Upper lobe of right lung (tissue), 1 donor: ENCODE data around the gene ETV6. TPM values are rescaled to one million over a fixed set of nuclear protein-coding genes. Genes with fewer than 3 reads are reported as not detected.

ENCODE experiments used
- ATAC-seq: fragments of 200-7000 bp; cut with Tn5 transposase; one replicate; pipeline ENCODE4 v1.9.1; 2020; ENCODE audit warnings: mild to moderate bottlenecking, moderate library complexity
- DNase-seq: peaks from one replicate; pipeline ENCODE4 v3.0.0-alpha.2; 2020
- H3K27ac ChIP-seq: fragments of 200-600 bp; one replicate; pipeline ENCODE4 v1.8.0; 2022
- H3K27me3 ChIP-seq: fragments of 200-600 bp; one replicate; pipeline ENCODE4 v1.8.0; 2022; ENCODE audit warnings: mild to moderate bottlenecking
- H3K36me3 ChIP-seq: fragments of 200-600 bp; one replicate; pipeline ENCODE4 v1.8.0; 2022
- H3K4me1 ChIP-seq: fragments of 200-600 bp; one replicate; pipeline ENCODE4 v1.8.0; 2022
- H3K4me3 ChIP-seq: fragments of 200-600 bp; one replicate; pipeline ENCODE4 v1.8.0; 2022; ENCODE audit warnings: mild to moderate bottlenecking
- H3K9me3 ChIP-seq: fragments of 200-600 bp; one replicate; pipeline ENCODE4 v1.8.0; 2022
- intact Hi-C: fragments of 100-400 bp; cut with DNase I; formaldehyde crosslinking; loops from one replicate; pipeline ENCODE4 v1.11.0; 2022
- total RNA-seq: library from RNA; stranded (reverse); fragmentation: NEBNext Ultra II Directional; extraction: Animal tissue kit (Norgen Biotek cat#: 25700); gene quantifications from one replicate; pipeline ENCODE4 v1.2.1, GENCODE V29; 2021
- TF ChIP-seq, protein P1 (sequence below): fragments of 200-600 bp; IDR thresholded peaks from one replicate; pipeline ENCODE4 v1.8.0; 2022; ENCODE audit warnings: antibody characterized with exemption
- donor health status: DM: no; HTN: yes; CAD: no; lungs with severe emphysema.

Gene ETV6
- total RNA-seq, 1 donor from 2014 or later = 45.0 TPM

- Histone ChIP-seq H3K27ac (no peak overlapping the region), H3K4me1 (peaks cover 19% of the 10 kb centered on the region), H3K4me3 (no peak overlapping the region), H3K9me3 (no peaks in the 10 kb centered on the region), H3K27me3 (no peaks in the 10 kb centered on the region), H3K36me3 (peaks cover 17% of the 10 kb centered on the region)
- DNase-seq (no peak), ATAC-seq (no peak)
- TF ChIP-seq, protein P1, sequence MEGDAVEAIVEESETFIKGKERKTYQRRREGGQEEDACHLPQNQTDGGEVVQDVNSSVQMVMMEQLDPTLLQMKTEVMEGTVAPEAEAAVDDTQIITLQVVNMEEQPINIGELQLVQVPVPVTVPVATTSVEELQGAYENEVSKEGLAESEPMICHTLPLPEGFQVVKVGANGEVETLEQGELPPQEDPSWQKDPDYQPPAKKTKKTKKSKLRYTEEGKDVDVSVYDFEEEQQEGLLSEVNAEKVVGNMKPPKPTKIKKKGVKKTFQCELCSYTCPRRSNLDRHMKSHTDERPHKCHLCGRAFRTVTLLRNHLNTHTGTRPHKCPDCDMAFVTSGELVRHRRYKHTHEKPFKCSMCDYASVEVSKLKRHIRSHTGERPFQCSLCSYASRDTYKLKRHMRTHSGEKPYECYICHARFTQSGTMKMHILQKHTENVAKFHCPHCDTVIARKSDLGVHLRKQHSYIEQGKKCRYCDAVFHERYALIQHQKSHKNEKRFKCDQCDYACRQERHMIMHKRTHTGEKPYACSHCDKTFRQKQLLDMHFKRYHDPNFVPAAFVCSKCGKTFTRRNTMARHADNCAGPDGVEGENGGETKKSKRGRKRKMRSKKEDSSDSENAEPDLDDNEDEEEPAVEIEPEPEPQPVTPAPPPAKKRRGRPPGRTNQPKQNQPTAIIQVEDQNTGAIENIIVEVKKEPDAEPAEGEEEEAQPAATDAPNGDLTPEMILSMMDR = no peak
- intact Hi-C loops = no loop called here
These were observed 106.5 kb downstream of the ETV6 start for GRCh38 chr12:11756022-11756421.

GRCh38 chr12:11756523-11756922 is 107.0 kb downstream of the ETV6 start:
- no peak overlapping the region for H3K4me3 ChIP-seq
- H3K9me3 ChIP-seq = no peaks in the 10 kb centered on the region
- DNase-seq (no peak), ATAC-seq (no peak)
- intact Hi-C loops = no loop called here
- H3K36me3 ChIP-seq = peaks cover 17% of the 10 kb centered on the region
- H3K4me1 ChIP-seq = peaks cover 19% of the 10 kb centered on the region
- TF ChIP-seq, protein P1 = no peak
- H3K27ac ChIP-seq = no peak overlapping the region
- H3K27me3 ChIP-seq = no peaks in the 10 kb centered on the region

- H3K27me3 ChIP-seq = no peaks in the 10 kb centered on the region
- no peaks in the 10 kb centered on the region for H3K9me3 ChIP-seq
- peaks cover 25% of the 10 kb centered on the region for H3K4me1 ChIP-seq
- DNase-seq (no peak), ATAC-seq (no peak)
- TF ChIP-seq, protein P1 = no peak
- intact Hi-C loops = no loop called here
- no peak overlapping the region for H3K27ac ChIP-seq
- H3K36me3 ChIP-seq = peaks cover 17% of the 10 kb centered on the region
- no peak overlapping the region for H3K4me3 ChIP-seq
These were observed 107.6 kb downstream of the ETV6 start for GRCh38 chr12:11757095-11757494.

DNA sequence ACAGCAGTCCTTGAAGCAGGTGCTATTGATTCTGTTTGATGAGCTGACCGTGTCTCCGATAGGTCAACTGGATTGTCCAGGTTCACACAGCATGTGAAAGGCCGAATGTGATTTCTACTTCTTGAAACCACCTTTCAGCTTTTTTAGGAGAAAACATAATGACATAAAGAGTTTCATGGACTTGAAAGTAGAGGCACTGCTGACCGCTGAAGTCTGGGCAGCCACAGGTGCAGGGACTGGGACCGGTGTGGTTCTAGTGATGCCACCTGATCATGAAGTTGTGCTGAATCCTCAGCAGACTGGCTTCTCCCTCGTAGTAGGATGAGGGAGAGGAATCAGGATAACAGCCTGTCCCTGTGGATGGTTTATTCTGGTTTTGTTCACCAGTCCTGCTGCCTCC is 108.1 kb downstream of the ETV6 start:
- H3K4me3 ChIP-seq = no peak overlapping the region
- H3K27ac ChIP-seq = peak overlapping the region; percentile 71
- H3K4me1 ChIP-seq = peaks cover 29% of the 10 kb centered on the region
- ATAC-seq = no peak
- TF ChIP-seq, protein P1 = no peak
- intact Hi-C loops = no loop called here
- H3K9me3 ChIP-seq = no peaks in the 10 kb centered on the region
- no peaks in the 10 kb centered on the region for H3K27me3 ChIP-seq
- peaks cover 17% of the 10 kb centered on the region for H3K36me3 ChIP-seq
- DNase-seq = no peak

DNA sequence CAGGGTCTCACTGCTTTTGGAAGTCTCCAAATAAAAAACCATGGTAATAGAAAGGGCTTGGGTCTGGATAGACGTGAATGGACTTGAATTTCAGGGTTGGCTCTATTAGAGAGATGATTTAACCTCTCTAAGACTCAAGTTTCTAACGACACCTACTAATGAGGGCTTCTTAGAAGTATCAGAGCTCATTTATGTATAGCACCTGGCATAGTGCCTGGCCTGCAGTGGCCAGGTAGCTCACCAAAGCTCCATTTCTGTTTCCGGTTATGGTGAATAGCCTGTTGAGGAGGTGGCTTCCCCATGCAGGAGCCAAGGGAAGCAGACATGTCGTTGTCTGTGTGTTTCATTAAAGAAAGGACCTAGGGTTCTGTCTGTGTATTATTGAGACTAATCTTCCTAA is 108.6 kb downstream of the ETV6 start:
- H3K4me3 ChIP-seq = no peak overlapping the region
- no peaks in the 10 kb centered on the region for H3K9me3 ChIP-seq
- no peak for DNase-seq
- TF ChIP-seq, protein P1 = no peak
- no peak for ATAC-seq
- H3K27ac ChIP-seq = peak overlapping the region; percentile 71
- intact Hi-C loops = no loop called here
- peaks cover 33% of the 10 kb centered on the region for H3K4me1 ChIP-seq
- peaks cover 17% of the 10 kb centered on the region for H3K36me3 ChIP-seq
- no peaks in the 10 kb centered on the region for H3K27me3 ChIP-seq
